Natural killer cell treated with Interleukin-12 subunit alpha and Interleukin-12 subunit beta and Interleukin-15 and Interleukin-18, amount 100 ng/mL, for 72 hours (primary cell): ENCODE results near the gene KCTD16. TPM values are rescaled to one million over a fixed set of nuclear protein-coding genes. Genes with fewer than 3 reads are reported as not detected.

ENCODE experiments used
- ATAC-seq, 2 donors: fragments of 150-1000 bp; cut with Tn5 transposase in 1 of 2; sonication (Bioruptor Pico), chemical (Tn5 transposase) in 1 of 2; 2 replicates each; pipeline ENCODE4 v1.10.0; 2021
- DNase-seq: peaks from one replicate; pipeline ENCODE4 v3.0.0; 2022; ENCODE audit warnings: low spot score
- H3K27ac Mint-ChIP-seq, 2 donors: 1 replicate in 1 of 2; 2 replicates in 1 of 2; pipeline ENCODE4 v1.8.0; 2022; ENCODE audit warnings: mixed read lengths in 2 of 2, mild to moderate bottlenecking in 1 of 2, moderate library complexity in 1 of 2
- H3K27me3 Mint-ChIP-seq, 2 donors: 1 replicate in 1 of 2; 2 replicates in 1 of 2; pipeline ENCODE4 v1.8.0; 2022; ENCODE audit warnings: mixed read lengths in 2 of 2
- H3K36me3 Mint-ChIP-seq: one replicate; pipeline ENCODE4 v1.8.0; 2022; ENCODE audit warnings: mixed read lengths
- H3K4me1 Mint-ChIP-seq, 2 donors: 1 replicate in 1 of 2; 2 replicates in 1 of 2; pipeline ENCODE4 v1.8.0; 2022; ENCODE audit warnings: low read depth in 2 of 2, mixed read lengths in 2 of 2, mild to moderate bottlenecking in 1 of 2
- H3K4me3 Mint-ChIP-seq: one replicate; pipeline ENCODE4 v1.8.0; 2022; ENCODE audit warnings: mixed read lengths
- H3K9me3 Mint-ChIP-seq: 2 replicates; pipeline ENCODE4 v1.8.0; 2022; ENCODE audit warnings: mixed read lengths
- total RNA-seq, 2 donors: library from RNA; stranded (reverse); gene quantifications; one replicate each; pipeline ENCODE4 v1.2.3, GENCODE V29; 2022

KCTD16 gene
- total RNA-seq, 2 donors from 2014 or later, result not detected

DNA sequence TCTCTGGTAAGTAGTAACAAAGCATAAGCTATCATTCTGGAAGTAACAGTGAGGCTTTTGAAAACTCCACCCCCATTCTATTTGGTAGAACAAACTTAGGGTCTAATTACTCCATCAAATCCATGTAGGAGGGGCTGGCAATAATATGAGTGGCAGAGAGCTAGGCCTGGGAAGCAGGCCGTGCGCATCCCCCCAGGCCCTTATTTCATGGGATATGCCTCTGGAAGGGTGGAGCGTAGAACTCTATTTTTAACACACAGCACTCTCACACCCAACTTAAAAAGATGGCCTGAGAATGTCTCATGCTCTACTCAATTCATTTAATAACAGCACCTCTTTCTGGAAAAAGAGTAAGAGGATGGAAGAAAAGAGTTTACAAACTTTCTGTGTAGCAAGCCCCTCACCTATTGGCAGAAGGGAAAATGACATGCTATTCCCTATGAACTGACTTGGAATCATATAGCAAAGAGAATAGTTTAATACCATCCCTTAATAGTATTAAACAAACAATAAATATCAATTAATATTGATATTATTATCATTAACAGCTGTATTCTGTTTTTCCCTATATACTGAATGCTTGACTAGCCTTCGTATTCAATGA, 233.2 kb downstream of the KCTD16 start:
- no peak overlapping the region for H3K4me3 Mint-ChIP-seq
- ATAC-seq (no peak), DNase-seq (no peak)
- no peaks in the 10 kb centered on the region for H3K27me3 Mint-ChIP-seq
- H3K4me1 Mint-ChIP-seq, result no peaks in the 10 kb centered on the region
- no peaks in the 10 kb centered on the region for H3K9me3 Mint-ChIP-seq
- no peaks in the 10 kb centered on the region for H3K36me3 Mint-ChIP-seq
- H3K27ac Mint-ChIP-seq, result no peak overlapping the region

DNA sequence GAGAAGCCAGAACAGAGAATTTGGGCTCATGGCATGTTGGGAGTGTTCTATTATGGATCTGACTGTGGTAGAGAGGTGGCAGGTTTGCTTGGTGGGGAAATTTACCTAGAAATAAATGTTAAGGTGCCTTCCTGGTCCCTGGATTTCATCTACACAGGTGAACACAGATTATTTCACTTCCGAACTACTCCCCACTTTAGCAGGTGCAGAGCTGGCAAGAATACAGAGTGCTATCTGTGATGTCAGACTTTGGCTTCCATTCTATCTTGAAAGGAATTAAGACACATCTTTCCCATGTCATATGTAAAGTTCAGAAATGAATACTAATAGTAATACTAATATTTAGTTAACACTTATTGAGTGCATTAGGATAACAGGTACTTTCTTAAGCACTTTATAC, 234.0 kb downstream of the KCTD16 start:
- ATAC-seq, result no peak
- Mint-ChIP-seq H3K4me3 (no peak overlapping the region), H3K27ac (no peak overlapping the region), H3K4me1 (no peaks in the 10 kb centered on the region), H3K27me3 (no peaks in the 10 kb centered on the region), H3K36me3 (no peaks in the 10 kb centered on the region), H3K9me3 (no peaks in the 10 kb centered on the region)
- no peak for DNase-seq

DNA sequence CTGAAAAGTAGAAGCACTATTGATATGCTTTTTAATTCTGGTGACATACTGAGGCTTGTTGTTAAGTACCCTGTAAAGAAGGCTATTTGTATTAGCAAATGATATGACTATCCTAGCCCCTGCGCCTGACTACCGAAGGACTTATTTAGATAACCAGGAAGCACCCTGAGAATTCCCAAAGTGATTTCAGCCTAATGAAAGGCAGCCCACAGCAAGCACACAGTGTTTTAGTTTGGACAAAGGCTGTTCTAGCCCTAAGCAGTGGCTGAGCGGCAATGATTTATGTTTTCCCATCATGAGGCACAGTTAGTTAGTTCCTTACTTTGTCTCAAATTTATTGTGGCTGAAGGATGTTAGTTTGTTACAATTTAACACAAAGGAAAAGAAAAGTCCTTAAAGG, 235.3 kb downstream of the KCTD16 start:
- ATAC-seq (no peak), DNase-seq (no peak)
- Mint-ChIP-seq H3K9me3 (no peaks in the 10 kb centered on the region), H3K36me3 (no peaks in the 10 kb centered on the region), H3K27ac (no peak overlapping the region), H3K4me1 (no peaks in the 10 kb centered on the region), H3K27me3 (no peaks in the 10 kb centered on the region), H3K4me3 (no peak overlapping the region)

DNA sequence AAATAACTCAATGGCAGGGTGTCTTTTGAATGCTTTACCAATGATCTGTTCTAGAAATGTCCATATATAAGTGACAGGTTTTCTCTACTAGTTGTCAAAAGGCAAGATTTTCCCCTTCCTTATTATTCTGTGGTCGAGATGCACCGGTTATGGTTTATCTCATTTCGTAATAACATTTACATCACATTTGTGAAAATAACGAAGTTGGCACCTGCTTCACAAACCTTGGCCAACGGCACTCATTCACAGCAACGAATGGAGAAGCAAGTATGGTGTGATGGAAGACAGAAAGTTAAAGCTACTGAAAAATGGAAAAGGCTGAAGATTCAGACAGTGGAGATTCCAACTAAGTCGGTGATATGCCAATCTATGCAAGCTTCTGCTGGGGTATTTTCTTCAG, 235.8 kb downstream of the KCTD16 start:
- Mint-ChIP-seq H3K4me3 (no peak overlapping the region), H3K9me3 (no peaks in the 10 kb centered on the region), H3K4me1 (no peaks in the 10 kb centered on the region), H3K27me3 (no peaks in the 10 kb centered on the region), H3K36me3 (no peaks in the 10 kb centered on the region), H3K27ac (no peak overlapping the region)
- ATAC-seq (no peak), DNase-seq (no peak)

DNA sequence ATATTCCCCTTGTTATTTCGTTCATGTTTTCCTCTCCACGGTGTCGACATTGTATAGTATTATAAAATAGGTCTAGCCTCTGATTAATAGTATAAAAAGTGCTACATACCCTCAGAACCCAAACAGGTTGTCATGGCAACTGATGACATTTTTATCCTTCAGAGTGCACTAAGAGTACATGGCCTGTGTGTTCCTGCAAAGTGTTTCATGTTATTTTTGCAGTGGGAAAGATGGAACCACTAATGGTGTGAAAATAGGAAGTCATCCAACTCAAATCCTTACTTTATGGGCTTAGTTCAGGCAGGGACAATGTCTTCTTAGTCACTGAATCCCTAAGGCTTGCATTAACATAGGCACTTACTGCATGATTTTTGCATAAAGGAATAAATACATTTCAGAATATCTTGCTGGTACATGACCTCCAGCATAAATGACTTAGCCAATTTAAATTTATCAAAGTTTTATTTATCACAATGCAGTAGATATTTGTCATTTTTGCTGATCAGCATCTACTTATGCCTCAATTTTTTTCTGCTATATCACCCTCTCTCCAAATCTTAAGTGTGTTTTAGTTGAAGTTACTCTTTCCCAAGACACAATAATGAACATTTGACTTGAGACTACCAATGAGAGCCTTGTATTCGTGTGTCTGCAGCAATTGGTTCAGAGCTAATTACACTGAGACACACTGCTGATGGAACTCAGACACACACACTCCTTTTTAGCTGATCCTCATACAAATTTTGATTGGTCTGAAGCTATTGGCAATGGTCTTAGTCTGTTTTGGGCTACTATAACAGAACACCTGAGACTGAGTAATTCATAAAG, 243.7 kb downstream of the KCTD16 start:
- no peak overlapping the region for H3K4me3 Mint-ChIP-seq
- no peak for ATAC-seq
- H3K9me3 Mint-ChIP-seq, result peaks cover 15% of the 10 kb centered on the region
- H3K27me3 Mint-ChIP-seq, result no peaks in the 10 kb centered on the region
- H3K36me3 Mint-ChIP-seq, result no peaks in the 10 kb centered on the region
- no peak for DNase-seq
- H3K27ac Mint-ChIP-seq, result no peak overlapping the region
- H3K4me1 Mint-ChIP-seq, result no peaks in the 10 kb centered on the region

DNA sequence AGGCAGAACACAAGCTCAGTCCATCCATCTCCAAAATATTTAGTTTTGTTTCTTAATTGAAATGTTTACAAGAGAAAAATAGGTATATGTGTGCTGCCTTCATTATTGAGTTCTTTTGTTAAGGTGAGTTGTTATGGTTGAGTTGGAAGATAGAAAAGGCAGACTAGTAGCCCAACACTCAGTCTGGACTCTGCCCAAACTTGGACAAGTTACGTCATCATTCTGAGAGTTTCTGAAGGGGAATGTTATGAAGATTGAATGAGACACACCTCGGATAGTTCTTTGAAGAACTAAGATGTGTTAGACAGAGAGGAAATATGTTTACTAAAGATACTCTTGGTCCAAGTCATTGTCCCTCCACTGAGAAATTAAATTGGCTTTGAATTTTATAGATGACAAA, 245.5 kb downstream of the KCTD16 start:
- Mint-ChIP-seq H3K27me3 (no peaks in the 10 kb centered on the region), H3K27ac (no peak overlapping the region), H3K4me3 (no peak overlapping the region), H3K4me1 (no peaks in the 10 kb centered on the region), H3K36me3 (no peaks in the 10 kb centered on the region), H3K9me3 (peaks cover 19% of the 10 kb centered on the region)
- DNase-seq (no peak), ATAC-seq (no peak)

DNA sequence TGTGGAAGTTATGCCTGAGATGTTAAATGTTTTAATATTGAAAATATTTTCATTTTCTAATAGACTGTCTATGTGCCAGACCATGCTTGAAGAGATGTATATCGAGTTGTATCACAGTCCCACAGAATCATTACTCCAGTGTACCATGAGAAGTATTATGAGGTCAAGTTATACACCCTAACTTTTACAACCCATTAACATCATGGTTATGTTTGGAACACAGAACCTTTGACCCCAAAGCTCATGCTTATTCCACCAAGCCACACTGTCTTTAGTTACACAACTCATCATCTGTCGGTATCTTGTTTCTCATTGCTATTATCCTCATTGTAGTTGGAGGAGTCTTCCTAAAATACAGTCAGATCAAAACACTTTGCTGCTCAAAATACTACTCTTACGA, 248.0 kb downstream of the KCTD16 start:
- ATAC-seq (no peak), DNase-seq (no peak)
- H3K4me3 Mint-ChIP-seq, result no peak overlapping the region
- H3K4me1 Mint-ChIP-seq, result no peaks in the 10 kb centered on the region
- H3K36me3 Mint-ChIP-seq, result no peaks in the 10 kb centered on the region
- H3K9me3 Mint-ChIP-seq, result peaks cover 22% of the 10 kb centered on the region
- no peaks in the 10 kb centered on the region for H3K27me3 Mint-ChIP-seq
- no peak overlapping the region for H3K27ac Mint-ChIP-seq

DNA sequence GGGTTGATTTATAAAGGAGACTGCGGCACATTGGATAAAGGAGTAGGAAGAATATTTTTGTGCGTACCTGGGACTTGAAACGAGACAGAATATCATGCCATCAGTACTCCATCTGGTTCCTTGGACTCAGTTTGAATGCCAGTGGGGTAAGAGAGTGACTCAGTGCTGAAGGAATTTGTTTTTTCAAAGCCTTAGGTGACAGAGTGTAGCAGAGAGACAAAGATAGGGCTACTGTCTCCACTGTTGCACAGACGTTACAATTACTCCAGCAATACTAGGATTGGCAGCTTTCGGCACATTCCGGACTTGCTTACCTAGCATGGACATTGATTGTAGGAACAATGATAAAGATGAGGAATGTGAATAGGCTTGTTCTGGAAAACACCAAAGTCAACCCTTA, 250.7 kb downstream of the KCTD16 start:
- Mint-ChIP-seq H3K4me1 (no peaks in the 10 kb centered on the region), H3K36me3 (no peaks in the 10 kb centered on the region), H3K9me3 (peaks cover 18% of the 10 kb centered on the region), H3K4me3 (no peak overlapping the region), H3K27me3 (no peaks in the 10 kb centered on the region), H3K27ac (no peak overlapping the region)
- ATAC-seq (no peak), DNase-seq (no peak)

DNA sequence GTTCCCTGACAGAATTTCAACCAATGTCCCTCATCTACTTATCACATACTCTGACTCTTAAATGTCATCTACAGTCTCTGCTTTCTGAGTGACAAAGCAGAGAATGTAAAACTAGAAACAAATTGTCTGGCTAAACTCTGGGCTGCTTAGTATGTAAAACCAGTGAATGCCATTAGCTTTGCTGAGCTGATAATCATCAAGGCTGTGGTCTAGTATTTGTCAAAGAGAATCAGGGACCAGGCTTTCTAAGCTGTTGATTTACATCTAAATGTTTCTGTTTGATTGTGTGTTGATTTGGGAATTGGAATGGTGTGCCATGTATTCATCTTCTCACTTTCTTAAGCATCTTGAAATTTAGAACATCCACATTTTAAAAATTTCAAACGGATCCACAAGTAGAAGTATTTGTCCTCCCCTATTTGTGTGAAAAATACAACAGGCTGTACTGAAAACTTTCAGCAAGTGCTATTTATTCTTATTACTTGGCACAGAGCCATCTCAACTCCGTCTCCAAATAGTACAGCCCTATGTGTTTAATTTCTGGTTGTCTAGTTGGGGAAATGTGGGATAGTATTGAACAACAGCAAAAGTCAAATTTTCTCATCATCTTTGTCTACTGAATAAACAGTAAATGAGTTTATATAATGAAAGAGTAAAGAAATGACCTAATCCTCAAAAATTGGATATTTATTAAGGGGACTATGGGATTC, 251.5 kb downstream of the KCTD16 start:
- Mint-ChIP-seq H3K27me3 (no peaks in the 10 kb centered on the region), H3K36me3 (no peaks in the 10 kb centered on the region), H3K4me1 (no peaks in the 10 kb centered on the region), H3K4me3 (no peak overlapping the region), H3K27ac (no peak overlapping the region), H3K9me3 (peaks cover 15% of the 10 kb centered on the region)
- DNase-seq, result no peak
- no peak for ATAC-seq

DNA sequence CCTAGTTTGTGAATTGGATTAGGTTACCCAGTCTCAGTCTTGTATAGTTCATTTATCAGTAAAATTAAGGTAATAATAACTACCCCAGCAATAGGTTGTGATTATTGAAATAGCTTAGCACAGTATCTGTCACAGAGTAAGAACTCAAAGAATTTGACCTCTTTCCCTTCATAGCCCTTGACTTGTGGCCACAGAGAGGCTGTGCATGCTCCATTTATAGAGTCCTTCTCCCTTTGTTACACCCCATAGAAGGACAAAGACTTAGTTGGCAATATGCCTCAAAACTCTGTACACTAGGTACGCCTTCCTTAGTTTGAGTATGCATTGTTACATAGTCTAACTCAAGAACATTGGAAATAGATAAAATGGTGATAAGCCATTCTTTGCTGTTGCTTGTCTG, 257.2 kb downstream of the KCTD16 start:
- no peaks in the 10 kb centered on the region for H3K27me3 Mint-ChIP-seq
- H3K36me3 Mint-ChIP-seq, result no peaks in the 10 kb centered on the region
- DNase-seq (no peak), ATAC-seq (no peak)
- H3K9me3 Mint-ChIP-seq, result peaks cover 6% of the 10 kb centered on the region
- H3K4me3 Mint-ChIP-seq, result no peak overlapping the region
- no peak overlapping the region for H3K27ac Mint-ChIP-seq
- H3K4me1 Mint-ChIP-seq, result no peaks in the 10 kb centered on the region

DNA sequence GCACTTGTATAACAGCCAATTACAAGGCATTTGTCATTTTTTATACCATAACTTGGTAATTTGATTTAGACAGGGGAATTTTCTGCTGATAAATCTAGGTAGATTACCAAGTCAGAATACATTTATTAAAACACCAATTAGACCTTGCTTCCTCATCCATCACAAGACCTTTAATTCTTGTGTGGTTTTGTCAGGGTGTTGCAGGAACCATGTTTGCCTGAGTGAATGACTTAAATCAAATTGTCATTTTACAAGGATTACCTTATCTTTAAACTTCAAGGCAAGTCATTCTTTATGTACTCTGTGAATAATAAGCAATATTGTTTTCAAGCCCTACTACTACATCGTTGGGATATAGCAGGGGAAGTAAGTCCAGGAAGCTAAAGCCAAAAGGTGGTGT, 257.7 kb downstream of the KCTD16 start:
- Mint-ChIP-seq H3K27ac (no peak overlapping the region), H3K4me3 (no peak overlapping the region), H3K27me3 (no peaks in the 10 kb centered on the region), H3K4me1 (no peaks in the 10 kb centered on the region), H3K9me3 (peaks cover 2% of the 10 kb centered on the region), H3K36me3 (no peaks in the 10 kb centered on the region)
- DNase-seq (no peak), ATAC-seq (no peak)

DNA sequence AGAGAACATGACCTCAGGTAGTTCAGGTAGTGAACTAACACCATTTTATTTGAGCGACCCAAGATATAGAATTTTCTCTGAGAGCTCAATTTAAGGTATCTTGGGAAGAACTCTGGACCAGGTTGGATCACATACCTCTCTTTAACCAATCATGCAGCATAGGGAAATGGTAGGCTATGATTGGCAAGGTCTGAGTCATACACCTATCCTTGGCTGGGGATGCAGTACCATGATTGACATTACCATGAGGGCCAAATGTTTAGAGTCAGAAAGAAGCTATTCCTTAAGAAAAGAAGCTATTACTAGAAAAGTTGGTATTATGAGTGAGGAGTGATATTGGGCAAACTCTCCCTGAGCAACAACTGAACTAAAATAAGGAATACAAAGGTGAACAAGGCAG, 258.7 kb downstream of the KCTD16 start:
- DNase-seq (no peak), ATAC-seq (no peak)
- Mint-ChIP-seq H3K4me1 (no peaks in the 10 kb centered on the region), H3K36me3 (no peaks in the 10 kb centered on the region), H3K9me3 (peaks cover 6% of the 10 kb centered on the region), H3K27me3 (no peaks in the 10 kb centered on the region), H3K4me3 (no peak overlapping the region), H3K27ac (no peak overlapping the region)

DNA sequence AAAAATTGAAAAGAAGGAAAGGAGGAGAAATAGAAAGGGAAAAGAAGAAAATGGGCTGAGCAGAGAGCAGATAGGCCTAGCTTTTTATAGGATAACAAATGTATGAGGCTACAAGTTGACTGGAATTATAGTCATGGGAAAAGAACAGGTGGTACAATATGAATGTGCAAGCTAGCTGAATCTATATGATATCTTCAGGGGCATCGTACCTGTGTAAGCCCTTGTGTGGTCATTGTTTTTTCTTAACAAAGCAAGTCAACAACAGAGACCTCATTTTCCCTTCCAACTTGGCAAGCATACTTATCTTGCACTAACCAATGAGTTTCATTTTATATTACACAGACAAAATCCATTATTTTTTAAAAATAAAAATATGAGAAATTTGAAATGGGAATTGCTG, 259.2 kb downstream of the KCTD16 start:
- Mint-ChIP-seq H3K4me1 (no peaks in the 10 kb centered on the region), H3K9me3 (peaks cover 9% of the 10 kb centered on the region), H3K27ac (no peak overlapping the region), H3K36me3 (no peaks in the 10 kb centered on the region), H3K27me3 (no peaks in the 10 kb centered on the region), H3K4me3 (no peak overlapping the region)
- DNase-seq (no peak), ATAC-seq (no peak)

DNA sequence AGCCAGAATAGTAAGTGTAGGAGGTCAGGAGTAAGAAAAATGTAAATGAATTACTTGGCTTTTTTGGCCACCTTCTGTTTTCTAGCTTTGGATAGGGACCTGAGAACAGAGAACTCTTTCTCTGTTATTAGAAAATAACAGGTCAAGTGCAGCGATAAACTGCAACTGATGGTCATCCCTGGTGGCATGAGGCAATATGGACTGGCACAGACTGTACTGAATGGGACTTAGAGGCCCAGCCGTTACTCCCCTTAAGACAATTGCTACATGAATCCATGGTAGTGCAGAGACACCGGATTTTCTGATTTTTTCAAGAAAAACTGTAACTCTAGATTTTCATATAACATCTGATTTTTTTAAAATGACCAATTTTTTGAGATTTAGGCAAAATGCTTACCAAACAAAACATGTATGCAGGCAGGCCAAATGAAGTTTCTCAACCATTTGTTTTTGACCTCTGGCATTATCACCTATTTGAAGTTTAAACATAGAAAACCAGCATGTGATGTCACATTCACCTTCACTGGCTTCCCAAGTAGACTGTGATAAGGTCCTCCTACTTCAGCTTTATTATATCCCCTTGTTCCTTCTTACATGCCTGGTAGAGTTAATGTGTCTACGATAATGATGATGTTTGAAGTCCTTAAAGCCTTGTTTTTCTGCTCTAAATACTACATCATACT, 262.6 kb downstream of the KCTD16 start:
- no peak overlapping the region for H3K27ac Mint-ChIP-seq
- no peak overlapping the region for H3K4me3 Mint-ChIP-seq
- peaks cover 9% of the 10 kb centered on the region for H3K9me3 Mint-ChIP-seq
- ATAC-seq (no peak), DNase-seq (no peak)
- H3K27me3 Mint-ChIP-seq, result no peaks in the 10 kb centered on the region
- no peaks in the 10 kb centered on the region for H3K36me3 Mint-ChIP-seq
- no peaks in the 10 kb centered on the region for H3K4me1 Mint-ChIP-seq
